GM23338 (cell line): ENCODE data around the gene ARSI. TPM values are rescaled to one million over a fixed set of nuclear protein-coding genes. Genes with fewer than 3 reads are reported as not detected.

ENCODE experiments used
- ATAC-seq: fragments of 200-7000 bp; cut with Tn5 transposase; 3 replicates; pipeline ENCODE4 v1.9.1; 2020
- DNase-seq: peaks from one replicate; pipeline ENCODE4 v3.0.0-alpha.2; 2015; ENCODE audit warnings: low spot score
- H2AFZ ChIP-seq: fragments of 200-600 bp; sonication (generic); 2 replicates; pipeline ENCODE4 v1.8.0; 2016; ENCODE audit warnings: antibody characterized with exemption, mild to moderate bottlenecking, moderate library complexity
- H3F3A ChIP-seq: fragments of 200-600 bp; sonication (generic); replicated peaks from 2 replicates; pipeline ENCODE4 v1.8.0; 2017; ENCODE audit warnings: antibody characterized with exemption, mixed run types, low read depth
- H3K27ac ChIP-seq: fragments of 200-600 bp; sonication (generic); 2 replicates; pipeline ENCODE4 v1.6.1; 2016; ENCODE audit warnings: low read depth
- H3K27me3 ChIP-seq: fragments of 200-600 bp; sonication (generic); 2 replicates; pipeline ENCODE4 v1.8.0; 2016; ENCODE audit warnings: mild to moderate bottlenecking, mixed run types, moderate library complexity; ENCODE audit not compliant: insufficient read depth
- H3K36me3 ChIP-seq: fragments of 200-600 bp; sonication (generic); 2 replicates; pipeline ENCODE4 v1.8.0; 2016; ENCODE audit warnings: mild to moderate bottlenecking; ENCODE audit not compliant: insufficient read depth
- H3K4me1 ChIP-seq: fragments of 200-600 bp; sonication (generic); 2 replicates; pipeline ENCODE4 v1.8.0; 2016; ENCODE audit warnings: mild to moderate bottlenecking, moderate library complexity; ENCODE audit not compliant: insufficient read depth
- H3K4me2 ChIP-seq: fragments of 200-600 bp; sonication (generic); 2 replicates; pipeline ENCODE4 v1.7.1; 2017; ENCODE audit warnings: mixed run types
- H3K4me3 ChIP-seq: fragments of 200-600 bp; sonication (generic); 2 replicates; pipeline ENCODE4 v1.6.1; 2016; ENCODE audit warnings: mixed run types
- H3K79me2 ChIP-seq: fragments of 200-600 bp; sonication (generic); replicated peaks from 2 replicates; pipeline ENCODE4 v1.8.0; 2017; ENCODE audit warnings: mild to moderate bottlenecking; ENCODE audit not compliant: insufficient read depth
- H3K9me2 ChIP-seq: fragments of 200-600 bp; sonication (generic); 2 replicates; pipeline ENCODE4 v1.8.0; 2017; ENCODE audit not compliant: insufficient read depth
- H4K20me1 ChIP-seq: fragments of 200-600 bp; sonication (generic); replicated peaks from 2 replicates; pipeline ENCODE4 v1.8.0; 2017; ENCODE audit warnings: mild to moderate bottlenecking; ENCODE audit not compliant: insufficient read depth
- H3K27ac Mint-ChIP-seq: 2 replicates; pipeline ENCODE4 v1.8.0; 2020; ENCODE audit warnings: inconsistent platforms, mild to moderate bottlenecking, moderate library complexity, mixed read lengths
- H3K27me3 Mint-ChIP-seq: 3 replicates; pipeline ENCODE4 v1.8.0; 2022; ENCODE audit warnings: low read depth, mild to moderate bottlenecking, moderate library complexity, mixed read lengths, inconsistent platforms; ENCODE audit not compliant: insufficient read depth, poor library complexity
- H3K36me3 Mint-ChIP-seq: 3 replicates; pipeline ENCODE4 v1.8.0; 2021; ENCODE audit warnings: low read depth, mild to moderate bottlenecking, inconsistent platforms, moderate library complexity, mixed read lengths
- H3K4me1 Mint-ChIP-seq: 3 replicates; pipeline ENCODE4 v1.8.0; 2020; ENCODE audit warnings: mild to moderate bottlenecking, inconsistent platforms, mixed read lengths
- H3K4me3 Mint-ChIP-seq: 3 replicates; pipeline ENCODE4 v1.8.0; 2021; ENCODE audit warnings: moderate library complexity, mild to moderate bottlenecking, inconsistent platforms, mixed read lengths
- H3K9me3 Mint-ChIP-seq: 3 replicates; pipeline ENCODE4 v1.8.0; 2020; ENCODE audit warnings: moderate library complexity, mild to moderate bottlenecking, inconsistent platforms, mixed read lengths
- ETS1 ChIP-seq: IDR thresholded peaks from 2 replicates; pipeline ENCODE4 v1.6.1; 2016; ENCODE audit warnings: antibody characterized with exemption
- EZH2phosphoT487 ChIP-seq: fragments of 200-600 bp; sonication (generic); IDR thresholded peaks from one replicate; pipeline ENCODE4 v1.8.1; 2018; ENCODE audit warnings: antibody characterized with exemption; ENCODE audit not compliant: unreplicated experiment
- STAT1 ChIP-seq: IDR thresholded peaks from one replicate; pipeline ENCODE4 v1.6.1; 2016; ENCODE audit warnings: antibody characterized with exemption; ENCODE audit not compliant: unreplicated experiment
- ZNF114 ChIP-seq: fragments of 250-450 bp; sonication (Bioruptor Pico); IDR thresholded peaks from 2 replicates; pipeline ENCODE4 v1.5.0; 2020; ENCODE audit warnings: mild to moderate bottlenecking, moderate library complexity
- ZNF462 ChIP-seq: fragments of 250-450 bp; sonication (Bioruptor Pico); IDR thresholded peaks from 2 replicates; pipeline ENCODE4 v1.5.0; 2020; ENCODE audit warnings: mild to moderate bottlenecking, moderate library complexity
- polyA plus RNA-seq: library from polyadenylated mRNA; unstranded; fragments of >200 nt; fragmentation: Nextera tagmentation; extraction: Ambion mirVana; gene quantifications from 2 replicates; pipeline ENCODE4 v1.2.1, GENCODE V29; 2016
- total RNA-seq: library from RNA; depleted of rRNA; stranded (reverse); fragments of >200 nt; shearing (Covaris generic); gene quantifications from 2 replicates; pipeline ENCODE4 v1.2.3, GENCODE V29; 2014
- TF ChIP-seq, protein P1 (sequence below), 2 experiments: fragments of 200-600 bp in 1 of 2; sonication (generic) in 1 of 2; conservative IDR thresholded peaks; 2 replicates each; pipeline versions ENCODE4 v1.5.1 to v1.6.1; 2016 to 2017; ENCODE audit warnings: antibody characterized with exemption in 2 of 2, low read depth in 2 of 2, mild to moderate bottlenecking in 2 of 2, moderate library complexity in 1 of 2

ARSI gene
- total and polyA plus RNA-seq, 2 experiments from 2014 or later, result 0.99 to 6.9 TPM

DNA sequence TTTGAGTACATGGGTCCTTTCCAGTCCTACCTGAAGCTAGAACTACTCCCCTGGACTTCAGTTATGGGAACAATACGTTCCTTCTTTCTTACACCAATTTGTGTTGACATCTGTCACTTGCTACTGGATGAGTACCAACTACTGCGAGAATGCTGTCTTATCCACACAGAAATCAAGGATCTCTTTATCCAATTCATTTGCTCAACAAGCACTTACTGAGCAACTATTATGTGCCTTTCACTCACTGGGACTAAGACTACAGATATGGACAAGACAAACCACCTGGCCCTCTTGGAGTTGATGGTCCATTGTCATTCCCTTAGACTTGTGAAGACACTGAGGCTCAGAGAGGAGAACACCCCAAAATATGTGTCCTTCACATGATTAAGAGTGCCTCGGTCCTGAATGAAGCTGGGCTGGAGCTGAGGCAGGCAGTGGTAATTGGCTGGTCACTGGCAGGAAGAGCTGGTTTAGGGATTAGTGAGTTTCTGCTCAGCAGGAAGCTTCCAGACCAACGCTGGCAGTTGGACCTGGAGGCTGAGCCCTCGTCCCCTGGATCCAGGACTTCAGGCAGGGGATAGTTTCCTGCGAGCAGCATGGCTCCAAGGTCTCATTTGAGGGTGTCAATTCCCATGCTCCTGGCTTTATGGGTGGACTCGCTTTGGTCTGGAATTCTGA lies 8.4 kb upstream of the ARSI start:
- Histone ChIP-seq H3K27ac (no peak overlapping the region), H3K4me2 (no peak overlapping the region), H3F3A (no peaks in the 10 kb centered on the region), H3K36me3 (no peaks in the 10 kb centered on the region), H3K4me1 (peaks cover 4% of the 10 kb centered on the region), H3K79me2 (no peaks in the 10 kb centered on the region), H3K4me3 (no peak overlapping the region), H4K20me1 (no peaks in the 10 kb centered on the region), H3K27me3 (no peaks in the 10 kb centered on the region), H2AFZ (no peak overlapping the region), H3K9me2 (no peaks in the 10 kb centered on the region)
- TF ChIP-seq STAT1 (no peak), ZNF114 (CRISPR knock-in tag) (no peak), ZNF462 (CRISPR knock-in tag) (no peak), ETS1 (no peak), EZH2phosphoT487 (no peak)
- TF ChIP-seq, protein P1, sequence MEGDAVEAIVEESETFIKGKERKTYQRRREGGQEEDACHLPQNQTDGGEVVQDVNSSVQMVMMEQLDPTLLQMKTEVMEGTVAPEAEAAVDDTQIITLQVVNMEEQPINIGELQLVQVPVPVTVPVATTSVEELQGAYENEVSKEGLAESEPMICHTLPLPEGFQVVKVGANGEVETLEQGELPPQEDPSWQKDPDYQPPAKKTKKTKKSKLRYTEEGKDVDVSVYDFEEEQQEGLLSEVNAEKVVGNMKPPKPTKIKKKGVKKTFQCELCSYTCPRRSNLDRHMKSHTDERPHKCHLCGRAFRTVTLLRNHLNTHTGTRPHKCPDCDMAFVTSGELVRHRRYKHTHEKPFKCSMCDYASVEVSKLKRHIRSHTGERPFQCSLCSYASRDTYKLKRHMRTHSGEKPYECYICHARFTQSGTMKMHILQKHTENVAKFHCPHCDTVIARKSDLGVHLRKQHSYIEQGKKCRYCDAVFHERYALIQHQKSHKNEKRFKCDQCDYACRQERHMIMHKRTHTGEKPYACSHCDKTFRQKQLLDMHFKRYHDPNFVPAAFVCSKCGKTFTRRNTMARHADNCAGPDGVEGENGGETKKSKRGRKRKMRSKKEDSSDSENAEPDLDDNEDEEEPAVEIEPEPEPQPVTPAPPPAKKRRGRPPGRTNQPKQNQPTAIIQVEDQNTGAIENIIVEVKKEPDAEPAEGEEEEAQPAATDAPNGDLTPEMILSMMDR (conservative IDR thresholded peaks at IDR 0.05; ENCODE audit: low read depth in 2 of 2), result no peak
- Mint-ChIP-seq H3K4me1 (peaks cover 11% of the 10 kb centered on the region), H3K36me3 (no peaks in the 10 kb centered on the region), H3K4me3 (no peak overlapping the region), H3K27ac (no peak overlapping the region), H3K27me3 (peaks cover 5% of the 10 kb centered on the region), H3K9me3 (no peaks in the 10 kb centered on the region)
- ATAC-seq (peak; percentile 66), DNase-seq (no peak)
